Osteocyte (in vitro differentiated cells): ENCODE data around the gene GSK3B. TPM values are rescaled to one million over a fixed set of nuclear protein-coding genes. Genes with fewer than 3 reads are reported as not detected.

Experiments used
- DNase-seq: peaks from one replicate; pipeline ENCODE4 v3.0.0; 2021; ENCODE audit warnings: mixed read lengths; ENCODE audit not compliant: unreplicated experiment; ENCODE audit errors: extremely low spot score
- H3K27ac Mint-ChIP-seq: one replicate; pipeline ENCODE4 v1.8.0; 2021; ENCODE audit warnings: mild to moderate bottlenecking, mixed read lengths; ENCODE audit not compliant: unreplicated experiment
- H3K27me3 Mint-ChIP-seq: one replicate; pipeline ENCODE4 v1.8.0; 2021; ENCODE audit warnings: mixed read lengths; ENCODE audit not compliant: unreplicated experiment
- H3K36me3 Mint-ChIP-seq: one replicate; pipeline ENCODE4 v1.8.0; 2021; ENCODE audit warnings: mixed read lengths; ENCODE audit not compliant: unreplicated experiment
- H3K4me1 Mint-ChIP-seq: one replicate; pipeline ENCODE4 v1.8.0; 2021; ENCODE audit warnings: mixed read lengths; ENCODE audit not compliant: unreplicated experiment
- H3K4me3 Mint-ChIP-seq: one replicate; pipeline ENCODE4 v1.8.0; 2021; ENCODE audit warnings: mild to moderate bottlenecking, moderate library complexity, mixed read lengths; ENCODE audit not compliant: unreplicated experiment
- H3K9me3 Mint-ChIP-seq: one replicate; pipeline ENCODE4 v1.8.0; 2021; ENCODE audit warnings: mixed read lengths; ENCODE audit not compliant: unreplicated experiment
- CTCF ChIP-seq: fragments of 200-600 bp; sonication (generic); IDR thresholded peaks from 2 replicates; pipeline ENCODE4 v1.5.0; 2021; ENCODE audit warnings: antibody characterized with exemption, mild to moderate bottlenecking, moderate library complexity
- total RNA-seq: library from RNA; stranded (reverse); gene quantifications from 2 replicates; pipeline ENCODE4 v1.2.1, GENCODE V29; 2021

Gene GSK3B
- total RNA-seq, 1 donor from 2014 or later = 80.0 TPM

GRCh38 chr3:119933207-119933606 lies 161.0 kb downstream of the GSK3B start:
- no peaks in the 10 kb centered on the region for H3K36me3 Mint-ChIP-seq
- no peak overlapping the region for H3K4me3 Mint-ChIP-seq
- DNase-seq = no peak
- no peaks in the 10 kb centered on the region for H3K9me3 Mint-ChIP-seq
- TF ChIP-seq CTCF = no peak
- no peaks in the 10 kb centered on the region for H3K27me3 Mint-ChIP-seq
- H3K27ac Mint-ChIP-seq = no peak overlapping the region
- peaks cover 30% of the 10 kb centered on the region for H3K4me1 Mint-ChIP-seq

- Mint-ChIP-seq H3K9me3 (no peaks in the 10 kb centered on the region), H3K27ac (no peak overlapping the region), H3K36me3 (no peaks in the 10 kb centered on the region), H3K4me3 (no peak overlapping the region), H3K4me1 (peaks cover 20% of the 10 kb centered on the region), H3K27me3 (no peaks in the 10 kb centered on the region)
- DNase-seq = no peak
- no peak for TF ChIP-seq CTCF
These were observed 164.0 kb downstream of the GSK3B start for GRCh38 chr3:119930286-119930685.

- H3K27ac Mint-ChIP-seq = no peak overlapping the region
- no peak for TF ChIP-seq CTCF
- no peaks in the 10 kb centered on the region for H3K9me3 Mint-ChIP-seq
- H3K4me1 Mint-ChIP-seq = peaks cover 16% of the 10 kb centered on the region
- H3K4me3 Mint-ChIP-seq = no peak overlapping the region
- no peak for DNase-seq
- H3K27me3 Mint-ChIP-seq = no peaks in the 10 kb centered on the region
- H3K36me3 Mint-ChIP-seq = no peaks in the 10 kb centered on the region
These were observed 167.1 kb downstream of the GSK3B start for GRCh38 chr3:119927190-119927589.

- Mint-ChIP-seq H3K27me3 (no peaks in the 10 kb centered on the region), H3K9me3 (peaks cover 9% of the 10 kb centered on the region), H3K36me3 (peaks cover 17% of the 10 kb centered on the region), H3K4me1 (peaks cover 3% of the 10 kb centered on the region), H3K27ac (no peak overlapping the region), H3K4me3 (no peak overlapping the region)
- no peak for TF ChIP-seq CTCF
- DNase-seq = no peak
These were observed 169.8 kb downstream of the GSK3B start for GRCh38 chr3:119924111-119925094.
